Mesenchymal stem cell (in vitro differentiated cells and primary cell): ENCODE results near the gene LRRC66.
A peak's percentile ranks its signal among the peaks of the same experiment; 100 is the strongest.

Experiments
- DNase-seq: peaks from one replicate; pipeline ENCODE4 v3.0.0-alpha.2; 2013
- H2AFZ ChIP-seq: one replicate; pipeline ENCODE4 v1.6.1; 2013; ENCODE audit warnings: low read depth, mild to moderate bottlenecking, control low read depth, inconsistent platforms, low read length, moderate library complexity
- H2AK5ac ChIP-seq: 2 replicates; pipeline ENCODE4 v1.6.1; 2013; ENCODE audit warnings: low read length, moderate library complexity, mild to moderate bottlenecking, inconsistent platforms; ENCODE audit not compliant: severe bottlenecking
- H2BK120ac ChIP-seq: one replicate; pipeline ENCODE4 v1.6.1; 2013; ENCODE audit warnings: low read depth, mild to moderate bottlenecking, inconsistent platforms, low read length, moderate library complexity
- H2BK12ac ChIP-seq, 2 experiments: one replicate each; pipeline ENCODE4 v1.6.1; 2013; ENCODE audit warnings: inconsistent platforms in 2 of 2, low read length in 2 of 2, mild to moderate bottlenecking in 2 of 2, moderate library complexity in 2 of 2, control low read depth in 1 of 2
- H2BK15ac ChIP-seq: one replicate; pipeline ENCODE4 v1.6.1; 2013; ENCODE audit warnings: mild to moderate bottlenecking, low read depth, inconsistent platforms; ENCODE audit not compliant: poor library complexity, severe bottlenecking
- H2BK5ac ChIP-seq: 2 replicates; pipeline ENCODE4 v1.6.1; 2013; ENCODE audit warnings: low read depth, mild to moderate bottlenecking, low read length, control low read depth, inconsistent platforms; ENCODE audit not compliant: poor library complexity, severe bottlenecking
- H3K14ac ChIP-seq, 2 experiments: one replicate each; pipeline ENCODE4 v1.6.1; 2013; ENCODE audit warnings: inconsistent platforms in 2 of 2, low read length in 2 of 2, control low read depth in 1 of 2, mild to moderate bottlenecking in 1 of 2, moderate library complexity in 1 of 2
- H3K18ac ChIP-seq, 2 experiments: one replicate each; pipeline ENCODE4 v1.6.1; 2013; ENCODE audit warnings: inconsistent platforms in 2 of 2, low read length in 2 of 2, control low read depth in 1 of 2, low read depth in 1 of 2, mild to moderate bottlenecking in 1 of 2
- H3K23ac ChIP-seq, 2 experiments: one replicate each; pipeline ENCODE4 v1.6.1; 2013; ENCODE audit warnings: inconsistent platforms in 2 of 2, low read length in 2 of 2, mild to moderate bottlenecking in 2 of 2, moderate library complexity in 2 of 2, control low read depth in 1 of 2
- H3K27ac ChIP-seq: 2 replicates; pipeline ENCODE4 v1.5.1; 2013; ENCODE audit warnings: mild to moderate bottlenecking, moderate library complexity, low read length, control low read depth, inconsistent platforms; ENCODE audit not compliant: poor library complexity, severe bottlenecking
- H3K27me3 ChIP-seq, 2 experiments: 2 replicates each; pipeline versions ENCODE4 v1.6.1 to v1.7.0; 2013; ENCODE audit warnings: low read length in 2 of 2, mild to moderate bottlenecking in 2 of 2, moderate library complexity in 2 of 2, control low read depth in 1 of 2, inconsistent platforms in 1 of 2; ENCODE audit not compliant: control insufficient read depth in 1 of 2, insufficient read depth in 1 of 2
- H3K36me3 ChIP-seq, 2 experiments: 2 replicates each; pipeline versions ENCODE4 v1.6.1 to v1.7.0; 2013; ENCODE audit warnings: low read length in 2 of 2, control low read depth in 1 of 2, inconsistent platforms in 1 of 2, low read depth in 1 of 2, mild to moderate bottlenecking in 1 of 2; ENCODE audit not compliant: insufficient read depth in 2 of 2, control insufficient read depth in 1 of 2
- H3K4ac ChIP-seq, 2 experiments: one replicate each; pipeline ENCODE4 v1.6.1; 2013; ENCODE audit warnings: inconsistent platforms in 2 of 2, low read length in 2 of 2, mild to moderate bottlenecking in 2 of 2, moderate library complexity in 2 of 2, control low read depth in 1 of 2, low read depth in 1 of 2
- H3K4me1 ChIP-seq: 2 replicates; pipeline ENCODE4 v1.6.1; 2013; ENCODE audit warnings: low read depth, low read length, control low read depth; ENCODE audit not compliant: control insufficient read depth, insufficient read depth
- H3K4me2 ChIP-seq: 2 replicates; pipeline ENCODE4 v1.6.1; 2013; ENCODE audit warnings: low read length, mild to moderate bottlenecking, inconsistent platforms; ENCODE audit not compliant: poor library complexity, severe bottlenecking
- H3K4me3 ChIP-seq, 2 experiments: 2 replicates each; pipeline versions ENCODE4 v1.5.1 to v1.7.0; 2013; ENCODE audit warnings: low read length in 2 of 2, mild to moderate bottlenecking in 2 of 2, control low read depth in 1 of 2, low read depth in 1 of 2; ENCODE audit not compliant: insufficient read depth in 1 of 2
- H3K79me1 ChIP-seq: replicated peaks from 2 replicates; pipeline ENCODE4 v1.6.1; 2013; ENCODE audit warnings: mild to moderate bottlenecking, control low read depth, low read length, inconsistent platforms; ENCODE audit not compliant: poor library complexity, severe bottlenecking
- H3K9ac ChIP-seq: 2 replicates; pipeline ENCODE4 v1.7.0; 2013; ENCODE audit warnings: mild to moderate bottlenecking, low read length, moderate library complexity
- H3K9me3 ChIP-seq: 2 replicates; pipeline ENCODE4 v1.7.0; 2013; ENCODE audit warnings: mild to moderate bottlenecking, low read length; ENCODE audit not compliant: control insufficient read depth
- H4K8ac ChIP-seq: one replicate; pipeline ENCODE4 v1.6.1; 2013; ENCODE audit warnings: inconsistent platforms, mild to moderate bottlenecking, low read length, moderate library complexity
- H4K91ac ChIP-seq: one replicate; pipeline ENCODE4 v1.6.1; 2013; ENCODE audit warnings: mild to moderate bottlenecking, low read length, inconsistent platforms
- WGBS: methylation state at CpG from one replicate; pipeline ENCODE4 v1.1.7; 2013; ENCODE audit warnings: mixed read lengths; 5-methylcytosine and 5-hydroxymethylcytosine counted together

The LRRC66 gene

GRCh38 chr4:52051213-52051614 is 31.1 kb upstream of the LRRC66 start, which contains the start of gene SPATA18:
Gene SPATA18 (plus strand): TSS chr4:52051304. CDS start chr4:52051705, 401 bp downstream.
- H3K27ac ChIP-seq, result peak within 1 kb of the TSS; percentile 98
- peak within 1 kb of the TSS; percentile 89 for H3K4me2 ChIP-seq
- WGBS, result 2% methylated on average over 37 of the region's 44 CpGs
- peaks cover 13% of the 10 kb centered on the region for H3K79me1 ChIP-seq
- H3K18ac ChIP-seq, result peak within 1 kb of the TSS; percentile 78 to 96
- peak within 1 kb of the TSS; percentile 71 for H2BK120ac ChIP-seq
- H3K9ac ChIP-seq, result peak within 1 kb of the TSS; percentile 94
- peak within 1 kb of the TSS; percentile 59 to 97 for H2BK12ac ChIP-seq
- H3K9me3 ChIP-seq, result no peaks in the 10 kb centered on the region
- H4K8ac ChIP-seq, result peak within 1 kb of the TSS; percentile 16
- H3K4me1 ChIP-seq, result peaks cover 4% of the 10 kb centered on the region
- H2AFZ ChIP-seq, result peak within 1 kb of the TSS; percentile 88
- peak within 1 kb of the TSS; percentile 92 for H4K91ac ChIP-seq
- H3K4me3 ChIP-seq, result peak within 1 kb of the TSS; percentile 76 to 86
- peaks cover 0 to 14% of the 10 kb centered on the region in 2 experiments for H3K36me3 ChIP-seq
- H3K14ac ChIP-seq, result peak within 1 kb of the TSS in 1 of 2 experiments; percentile 92
- H3K27me3 ChIP-seq, result peaks cover 0 to 3% of the 10 kb centered on the region in 2 experiments
- H3K23ac ChIP-seq, result peak within 1 kb of the TSS in 1 of 2 experiments; percentile 97
- H2BK15ac ChIP-seq, result peak within 1 kb of the TSS; percentile 83
- DNase-seq, result peak; percentile 37
- peak within 1 kb of the TSS; percentile 86 for H2BK5ac ChIP-seq
- H3K4ac ChIP-seq, result peak within 1 kb of the TSS; percentile 88 to 99
- no peak within 1 kb of the TSS for H2AK5ac ChIP-seq

GRCh38 chr4:52049266-52049665 is 29.1 kb upstream of the LRRC66 start:
- Histone ChIP-seq H2AK5ac (no peak overlapping the region), H3K79me1 (peaks cover 8% of the 10 kb centered on the region), H3K27ac (no peak overlapping the region), H3K4me1 (peaks cover 4% of the 10 kb centered on the region), H3K9me3 (no peaks in the 10 kb centered on the region), H3K18ac (no peak overlapping the region), H3K23ac (no peak overlapping the region), H2AFZ (no peak overlapping the region), H4K91ac (no peak overlapping the region), H2BK12ac (no peak overlapping the region), H3K9ac (no peak overlapping the region), H4K8ac (no peak overlapping the region), H3K27me3 (peaks cover 0 to 3% of the 10 kb centered on the region in 2 experiments), H3K4ac (no peak overlapping the region), H2BK5ac (no peak overlapping the region), H3K36me3 (peaks cover 0 to 7% of the 10 kb centered on the region in 2 experiments), H3K4me3 (no peak overlapping the region), H2BK120ac (no peak overlapping the region), H3K14ac (no peak overlapping the region), H2BK15ac (no peak overlapping the region), H3K4me2 (no peak overlapping the region)
- no peak for DNase-seq
- WGBS, result 81% methylated on average over 4 of the region's 5 CpGs

DNA sequence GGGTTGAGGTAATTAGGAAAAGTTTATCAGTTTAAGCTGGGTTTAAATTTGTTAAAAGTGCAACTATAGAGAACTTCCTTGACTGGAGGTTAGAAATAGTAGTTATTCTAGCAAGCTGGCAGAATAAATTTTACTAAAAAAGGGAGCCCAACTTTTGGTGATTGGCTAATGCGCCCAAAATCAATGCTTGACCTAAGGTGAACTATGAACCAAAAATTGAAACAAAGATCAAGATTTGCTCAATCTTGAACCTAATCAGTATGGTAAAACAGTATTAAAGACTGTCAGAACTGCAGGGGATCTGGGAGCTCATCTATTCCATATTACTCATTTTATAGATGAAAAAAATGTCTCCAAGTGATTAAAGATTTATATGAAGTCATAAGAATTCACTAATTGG is 24.9 kb upstream of the LRRC66 start:
- WGBS, result 100% methylated on average over 1 of the region's 1 CpG
- Histone ChIP-seq H3K4me3 (no peak overlapping the region), H3K4ac (no peak overlapping the region), H3K18ac (no peak overlapping the region), H3K23ac (no peak overlapping the region), H4K8ac (no peak overlapping the region), H3K27me3 (peaks cover 15 to 21% of the 10 kb centered on the region in 2 experiments), H2AFZ (no peak overlapping the region), H3K14ac (no peak overlapping the region), H2BK120ac (no peak overlapping the region), H3K4me1 (no peaks in the 10 kb centered on the region), H2BK5ac (no peak overlapping the region), H3K9me3 (no peaks in the 10 kb centered on the region), H3K27ac (no peak overlapping the region), H3K79me1 (no peaks in the 10 kb centered on the region), H4K91ac (no peak overlapping the region), H3K4me2 (no peak overlapping the region), H3K36me3 (no peaks in the 10 kb centered on the region), H2BK15ac (no peak overlapping the region), H2AK5ac (no peak overlapping the region), H3K9ac (no peak overlapping the region), H2BK12ac (no peak overlapping the region)
- no peak for DNase-seq

GRCh38 chr4:52038103-52038912 is 18.1 kb upstream of the LRRC66 start, which contains the start of gene SGCB:
Gene SGCB (minus strand): TSS chr4:52038299. CDS start chr4:52038259, 40 bp downstream.
- peaks cover 15 to 18% of the 10 kb centered on the region in 2 experiments for H3K27me3 ChIP-seq
- peak; percentile 50 for DNase-seq

More at GRCh38 chr4:52038103-52038912, 18.1 kb upstream of the LRRC66 start, which contains the start of gene SGCB:
- Histone ChIP-seq H3K23ac (no peak within 1 kb of the TSS), H2BK15ac (peak within 1 kb of the TSS; percentile 65), H3K18ac (peak within 1 kb of the TSS; percentile 79 to 97), H3K9ac (peak within 1 kb of the TSS; percentile 89), H3K27ac (no peak within 1 kb of the TSS), H2AFZ (peak within 1 kb of the TSS; percentile 90), H3K4me2 (peak within 1 kb of the TSS; percentile 85), H3K14ac (peak within 1 kb of the TSS; percentile 62 to 82), H2BK5ac (peak within 1 kb of the TSS; percentile 46), H3K36me3 (peaks cover 0 to 17% of the 10 kb centered on the region in 2 experiments), H4K91ac (peak within 1 kb of the TSS; percentile 81), H2BK12ac (peak within 1 kb of the TSS in 1 of 2 experiments; percentile 28), H3K4me1 (peaks cover 3% of the 10 kb centered on the region), H3K4me3 (peak within 1 kb of the TSS; percentile 79 to 89), H3K79me1 (peaks cover 6% of the 10 kb centered on the region), H2AK5ac (no peak within 1 kb of the TSS), H3K4ac (peak within 1 kb of the TSS in 1 of 2 experiments; percentile 95), H4K8ac (peak within 1 kb of the TSS; percentile 97), H2BK120ac (peak within 1 kb of the TSS; percentile 97), H3K9me3 (no peaks in the 10 kb centered on the region)
- WGBS, result 5% methylated on average over 67 of the region's 70 CpGs
